ENCODE results near the gene HDAC1. TPM values are rescaled to one million over a fixed set of nuclear protein-coding genes. Genes with fewer than 3 reads are reported as not detected.

The HDAC1 gene
- 157 and 172 TPM in 2 replicates for polyA plus RNA-seq (2011; rRNA removed)
- polyA minus RNA-seq (2011; rRNA and poly(A)+ RNA removed) = 143 and 153 TPM in 2 replicates

GRCh38 chr1:32291708-32292538 lies at the start of gene HDAC1:
Gene HDAC1, plus strand, starts transcription at chr1:32292083. Its CDS starts 87 bp downstream, at chr1:32292170.
- Histone ChIP-seq H3K9me3 (ENCODE audit: control insufficient read depth, insufficient read depth, low read length) (no peaks in the 10 kb centered on the region; the same call in 1 of the 2 replicates), H3K27ac (ENCODE audit: low read depth, low read length) (peak within 1 kb of the TSS; percentile 57), H3K27me3 (ENCODE audit: control insufficient read depth, insufficient read depth, low read length) (no peaks in the 10 kb centered on the region), H3K4me3 (ENCODE audit: low read depth, low read length) (peak within 1 kb of the TSS; percentile 92)
- ChIA-PET POLR2A (interaction anchor here (0.5 to 1.9 kb wide), 8 partner anchors 9 to 157 kb away, joined by 3 to 18 read pairs (median 3); partner anchors contain the start of gene MARCKSL1), CTCF (interaction anchor here (0.6 to 2.1 kb wide), 3 partner anchors 13 to 76 kb away, joined by 6 to 8 read pairs (median 8); no protein-coding TSS in a partner anchor)
- peak; percentile 88 for DNase-seq (ENCODE audit: low read depth, low spot score)
- TF ChIP-seq CTCF (IDR thresholded peaks at IDR 0.05; ENCODE audit: low read depth, low read length) = no peak

DNA sequence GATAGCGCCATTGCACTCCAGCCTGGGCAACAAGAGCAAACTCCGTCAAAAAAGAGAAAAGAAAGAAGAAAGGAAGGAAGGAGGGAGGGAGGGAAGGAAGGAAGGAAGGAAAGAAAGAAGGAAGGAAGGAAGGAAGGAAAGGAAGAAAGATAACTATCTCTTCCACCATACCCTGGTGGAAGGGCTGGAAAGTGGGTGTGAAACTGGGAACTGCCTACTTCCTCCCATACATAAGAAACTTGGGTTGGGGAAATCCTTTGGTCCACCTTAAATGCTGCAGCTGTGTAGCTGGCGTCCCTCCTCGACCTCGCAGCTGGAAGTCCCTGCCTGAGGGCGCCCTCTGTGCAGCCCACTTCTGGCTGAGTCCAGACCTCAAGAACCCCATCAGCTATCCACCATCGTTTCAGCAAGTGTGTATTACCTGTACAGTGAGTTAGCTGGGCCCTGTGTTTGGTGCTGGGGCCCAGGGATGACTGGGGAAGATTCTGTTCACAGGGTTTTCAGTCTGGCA lies 49.5 kb upstream of the HDAC1 start:
- CTCF ChIA-PET = no interaction called here

DNA sequence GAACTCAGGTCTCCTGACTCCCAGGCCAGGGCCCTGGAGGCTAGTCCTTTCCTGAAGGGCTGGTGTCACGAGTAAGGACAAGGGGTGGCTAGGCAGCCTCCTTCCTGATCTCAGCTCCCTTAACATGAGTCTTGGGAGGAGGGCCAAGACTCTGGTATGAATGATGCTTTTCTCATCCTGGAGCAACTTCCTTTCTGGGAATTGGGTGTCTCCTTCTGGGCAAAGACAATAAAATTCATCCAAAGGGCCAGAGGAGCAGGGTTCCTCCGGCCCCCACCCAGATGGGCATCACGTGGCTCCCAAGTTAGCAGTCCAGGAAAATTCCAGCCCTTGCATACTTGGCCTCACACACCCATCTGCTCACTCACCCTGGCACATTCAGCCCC lies 45.0 kb upstream of the HDAC1 start, which contains the start of gene FAM167B:
TSS of gene FAM167B (plus strand) at position 335 of the 386 bp plus-strand sequence. CDS start 200 bp downstream, outside the sequence.
- Histone ChIP-seq H3K9me3 (ENCODE audit: control insufficient read depth, insufficient read depth, low read length) (no peaks in the 10 kb centered on the region; the same call in 1 of the 2 replicates), H3K27ac (ENCODE audit: low read depth, low read length) (peak within 1 kb of the TSS; percentile 21), H3K4me3 (ENCODE audit: low read depth, low read length) (no peak within 1 kb of the TSS), H3K27me3 (ENCODE audit: control insufficient read depth, insufficient read depth, low read length) (no peaks in the 10 kb centered on the region)
- TF ChIP-seq CTCF (IDR thresholded peaks at IDR 0.05; ENCODE audit: low read depth, low read length) = no peak
- no peak for DNase-seq (ENCODE audit: low read depth, low spot score)
- ChIA-PET POLR2A (interaction anchor here (1.1 kb wide), 1 partner anchor 11 kb away, joined by 3 read pairs; no protein-coding TSS in a partner anchor), CTCF (interaction anchor here (0.6 to 3.4 kb wide), 5 partner anchors 9 to 101 kb away, joined by 3 to 15 read pairs (median 6); no protein-coding TSS in a partner anchor)

More for the DNA sequence above, 49.5 kb upstream of the HDAC1 start:
- DNase-seq (ENCODE audit: low read depth, low spot score) = no peak
- Histone ChIP-seq H3K27me3 (ENCODE audit: control insufficient read depth, insufficient read depth, low read length) (no peaks in the 10 kb centered on the region), H3K4me3 (ENCODE audit: low read depth, low read length) (no peak overlapping the region), H3K9me3 (ENCODE audit: control insufficient read depth, insufficient read depth, low read length) (no peaks in the 10 kb centered on the region; the same call in 1 of the 2 replicates), H3K27ac (ENCODE audit: low read depth, low read length) (no peak overlapping the region)
- POLR2A ChIA-PET = no interaction called here
- no peak for TF ChIP-seq CTCF (IDR thresholded peaks at IDR 0.05; ENCODE audit: low read depth, low read length)

DNA sequence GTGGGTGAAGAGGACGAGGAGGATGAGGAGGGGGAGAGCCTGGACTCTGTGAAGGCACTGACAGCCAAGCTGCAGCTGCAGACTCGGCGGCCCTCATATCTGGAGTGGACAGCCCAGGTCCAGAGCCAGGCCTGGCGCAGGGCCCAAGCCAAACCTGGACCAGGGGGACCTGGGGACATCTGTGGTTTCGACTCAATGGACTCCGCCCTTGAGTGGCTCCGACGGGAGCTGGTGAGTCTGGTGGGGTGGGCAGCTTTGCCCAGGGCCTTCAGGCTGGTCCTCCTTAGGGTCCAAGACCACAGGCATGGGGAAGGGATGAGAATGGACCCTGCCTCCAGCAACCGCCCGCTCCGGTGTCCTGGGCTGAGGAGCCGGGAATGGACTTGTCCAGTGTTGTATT lies 44.4 kb upstream of the HDAC1 start:
- H3K27me3 ChIP-seq (ENCODE audit: control insufficient read depth, insufficient read depth, low read length) = no peaks in the 10 kb centered on the region
- peak overlapping the region; percentile 21 for H3K27ac ChIP-seq (ENCODE audit: low read depth, low read length)
- no peak for TF ChIP-seq CTCF (IDR thresholded peaks at IDR 0.05; ENCODE audit: low read depth, low read length)
- POLR2A ChIA-PET = no interaction called here
- no peak overlapping the region for H3K4me3 ChIP-seq (ENCODE audit: low read depth, low read length)
- DNase-seq (ENCODE audit: low read depth, low spot score) = no peak
- no peaks in the 10 kb centered on the region; the same call in 1 of the 2 replicates for H3K9me3 ChIP-seq (ENCODE audit: control insufficient read depth, insufficient read depth, low read length)
- CTCF ChIA-PET = interaction anchor here (0.6 to 3.4 kb wide), 8 partner anchors 8 to 111 kb away, joined by 3 to 15 read pairs (median 6); no protein-coding TSS in a partner anchor
